Measurements from ENCODE around the gene NXPH1. TPM values are rescaled to one million over a fixed set of nuclear protein-coding genes. Genes with fewer than 3 reads are reported as not detected.

NXPH1 gene
- total and polyA plus RNA-seq, 9 of the 15 experiments (the other 6 are each of a cell fraction or from before 2014, with no cell fraction given) = 0.16 TPM; not detected in 8

DNA sequence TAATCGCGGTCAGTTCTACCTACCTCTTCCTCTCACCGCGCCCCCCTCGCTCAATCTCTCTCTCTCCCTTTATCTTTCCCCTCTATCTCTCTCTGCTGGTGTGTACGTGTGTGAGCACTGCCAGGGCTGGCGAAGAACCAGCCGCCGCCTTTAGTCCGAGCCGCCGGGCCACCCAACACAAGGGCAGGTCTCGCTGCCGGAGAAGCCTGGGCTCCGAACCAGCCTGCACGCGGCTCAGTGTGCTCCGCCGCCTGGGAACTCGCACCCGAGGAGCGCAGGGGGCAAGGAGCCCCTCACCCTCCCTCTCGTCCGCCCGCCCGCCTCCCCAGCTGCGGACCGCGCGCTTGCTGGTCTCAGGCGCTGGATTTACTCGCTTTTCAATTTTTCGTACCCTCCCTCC, 1.7 kb downstream of the NXPH1 start (continued):
- TF ChIP-seq ZNF318 (IDR thresholded peaks at IDR 0.05; ENCODE audit: borderline replicate concordance in 1 of 2, low read depth in 1 of 2) = no peak
- TF ChIP-seq MNT (conservative IDR thresholded peaks at IDR 0.05) = no peak
